Fibroblast of lung (primary cell): ENCODE results near the gene ZBTB32. TPM values are rescaled to one million over a fixed set of nuclear protein-coding genes. Genes with fewer than 3 reads are reported as not detected.
"Not testable (repeated sequence)": the region's sequence is repeated elsewhere in the genome, so short reads cannot be mapped to it uniquely, and the experiment has no call there.

ENCODE experiments used
- DNase-seq, 2 donors: peaks; one replicate each; pipeline versions ENCODE4 v3.0.0 to v3.0.0-alpha.2; 2010; ENCODE audit warnings: low read depth in 2 of 2
- H2AFZ ChIP-seq: 2 replicates; pipeline ENCODE4 v1.5.1; 2012; ENCODE audit warnings: low read length, control low read depth, inconsistent platforms
- H3K27ac ChIP-seq: 2 replicates; pipeline ENCODE4 v1.5.1; 2011; ENCODE audit warnings: low read length, control low read depth; ENCODE audit not compliant: insufficient read depth
- H3K27me3 ChIP-seq: 2 replicates; pipeline ENCODE4 v1.5.1; 2011; ENCODE audit warnings: mild to moderate bottlenecking, low read length; ENCODE audit not compliant: control insufficient read depth, insufficient read depth
- H3K36me3 ChIP-seq: 2 replicates; pipeline ENCODE4 v1.5.1; 2011; ENCODE audit warnings: low read length; ENCODE audit not compliant: control insufficient read depth, insufficient read depth
- H3K4me1 ChIP-seq: 2 replicates; pipeline ENCODE4 v1.5.1; 2011; ENCODE audit warnings: low read length; ENCODE audit not compliant: control insufficient read depth, insufficient read depth; ENCODE audit errors: extremely low read depth
- H3K4me2 ChIP-seq: 2 replicates; pipeline ENCODE4 v1.5.1; 2011; ENCODE audit warnings: low read length, control low read depth; ENCODE audit not compliant: insufficient read depth; ENCODE audit errors: extremely low read depth
- H3K4me3 ChIP-seq, 4 experiments: fragments of 200-600 bp in 1 of 4; sonication (generic) in 1 of 4; replicated peaks in 1 of 4; 2 replicates each; pipeline ENCODE4 v1.5.1; 2011 to 2016; ENCODE audit warnings: low read length in 4 of 4, low read depth in 3 of 4, mild to moderate bottlenecking in 3 of 4, control low read depth in 2 of 4, inconsistent platforms in 1 of 4, mixed read lengths in 1 of 4; ENCODE audit not compliant: insufficient read depth in 1 of 4; ENCODE audit errors: control extremely low read depth in 1 of 4
- H3K79me2 ChIP-seq: 2 replicates; pipeline ENCODE4 v1.5.1; 2012; ENCODE audit warnings: mild to moderate bottlenecking, low read length, inconsistent platforms; ENCODE audit not compliant: control insufficient read depth, insufficient read depth
- H3K9ac ChIP-seq: 2 replicates; pipeline ENCODE4 v1.5.1; 2011; ENCODE audit warnings: mild to moderate bottlenecking, low read length, control low read depth; ENCODE audit not compliant: insufficient read depth
- H3K9me3 ChIP-seq: 2 replicates; pipeline ENCODE4 v1.5.1; 2012; ENCODE audit warnings: low read depth, low read length; ENCODE audit not compliant: control insufficient read depth, insufficient read depth
- H4K20me1 ChIP-seq: 2 replicates; pipeline ENCODE4 v1.5.1; 2011; ENCODE audit warnings: low read length; ENCODE audit not compliant: control insufficient read depth, insufficient read depth; ENCODE audit errors: extremely low read depth
- CTCF ChIP-seq, 2 donors: IDR thresholded peaks in 1 of 2; conservative IDR thresholded peaks in 1 of 2; 1 replicate in 1 of 2; 2 replicates in 1 of 2; pipeline ENCODE4 v1.5.1; 2011 to 2012; ENCODE audit warnings: low read length in 2 of 2, control low read depth in 1 of 2, inconsistent platforms in 1 of 2, low read depth in 1 of 2, mild to moderate bottlenecking in 1 of 2
- EZH2 ChIP-seq: IDR thresholded peaks from 2 replicates; pipeline ENCODE4 v1.5.1; 2012; ENCODE audit warnings: low read length, control low read depth, mild to moderate bottlenecking; ENCODE audit errors: missing control alignments
- polyA plus RNA-seq, 2 donors: library from polyadenylated mRNA; depleted of rRNA in 1 of 2; stranded (reverse) in 1 of 2; unstranded in 1 of 2; fragments of >200 nt; gene quantifications; 2 replicates each; pipeline ENCODE4 v1.2.1, GENCODE V29; 2011 to 2012; ENCODE audit warnings: missing spikeins in 1 of 2
- total RNA-seq: library from RNA; depleted of rRNA; stranded (reverse); fragments of >200 nt; gene quantifications from 2 replicates; pipeline ENCODE4 v1.2.1, GENCODE V29; 2014

The ZBTB32 gene
- total and polyA plus RNA-seq, 2 donors (not counting 1 experiment from before 2014, with no cell fraction given), result not detected

- DNase-seq, result no peak
- Histone ChIP-seq H3K9me3 (no peaks in the 10 kb centered on the region), H3K27me3 (no peaks in the 10 kb centered on the region), H3K27ac (no peak overlapping the region), H3K79me2 (peaks cover 28% of the 10 kb centered on the region), H4K20me1 (no peaks in the 10 kb centered on the region), H2AFZ (no peak overlapping the region), H3K36me3 (peaks cover 51% of the 10 kb centered on the region), H3K4me1 (peaks cover 6% of the 10 kb centered on the region), H3K4me2 (no peak overlapping the region), H3K4me3 (no peak overlapping the region), H3K9ac (no peak overlapping the region)
- TF ChIP-seq CTCF (conservative IDR thresholded peaks at IDR 0.05 in 1 of 2, IDR thresholded peaks at IDR 0.05 in 1 of 2; ENCODE audit: low read depth in 1 of 2, low read length in 2 of 2), result no peak
- no peak for TF ChIP-seq EZH2
Measured at GRCh38 chr19:35723671-35724070, 19.3 kb downstream of the ZBTB32 start.

- not testable (repeated sequence) for H4K20me1 ChIP-seq, H3K27me3 ChIP-seq, H3K4me3 ChIP-seq, H3K9ac ChIP-seq, H3K27ac ChIP-seq, DNase-seq, H3K9me3 ChIP-seq, H3K4me2 ChIP-seq, H3K4me1 ChIP-seq, H2AFZ ChIP-seq
- Histone ChIP-seq H3K79me2 (peaks cover 23% of the 10 kb centered on the region), H3K36me3 (peaks cover 56% of the 10 kb centered on the region)
Measured at GRCh38 chr19:35724132-35724531, 19.8 kb downstream of the ZBTB32 start.

GRCh38 chr19:35724560-35724959 is 20.2 kb downstream of the ZBTB32 start:
- Histone ChIP-seq H3K27ac (no peak overlapping the region), H3K9me3 (no peaks in the 10 kb centered on the region), H3K4me3 (no peak overlapping the region), H3K4me2 (no peak overlapping the region), H3K4me1 (peaks cover under 1% of the 10 kb centered on the region), H3K9ac (no peak overlapping the region), H2AFZ (no peak overlapping the region), H3K27me3 (no peaks in the 10 kb centered on the region), H3K36me3 (peaks cover 56% of the 10 kb centered on the region), H3K79me2 (peaks cover 19% of the 10 kb centered on the region), H4K20me1 (no peaks in the 10 kb centered on the region)
- no peak for DNase-seq
- TF ChIP-seq EZH2 (no peak), CTCF (conservative IDR thresholded peaks at IDR 0.05 in 1 of 2, IDR thresholded peaks at IDR 0.05 in 1 of 2; ENCODE audit: low read depth in 1 of 2, low read length in 2 of 2) (no peak)
